ENCODE results near the gene PABPN1. TPM values are rescaled to one million over a fixed set of nuclear protein-coding genes. Genes with fewer than 3 reads are reported as not detected.

The PABPN1 gene
- total RNA-seq, 1 experiment from 2014 or later = 147 TPM

GRCh38 chr14:23357261-23357660, 36.0 kb downstream of the PABPN1 start:
- no peak for DNase-seq (ENCODE audit: low read depth)

- DNase-seq (ENCODE audit: low read depth) = no peak
These were observed 36.8 kb downstream of the PABPN1 start for GRCh38 chr14:23358042-23358441.

GRCh38 chr14:23358553-23359166, 37.4 kb downstream of the PABPN1 start:
- no peak for DNase-seq (ENCODE audit: low read depth)

GRCh38 chr14:23359167-23359626, 37.9 kb downstream of the PABPN1 start:
- DNase-seq (ENCODE audit: low read depth) = no peak

DNA sequence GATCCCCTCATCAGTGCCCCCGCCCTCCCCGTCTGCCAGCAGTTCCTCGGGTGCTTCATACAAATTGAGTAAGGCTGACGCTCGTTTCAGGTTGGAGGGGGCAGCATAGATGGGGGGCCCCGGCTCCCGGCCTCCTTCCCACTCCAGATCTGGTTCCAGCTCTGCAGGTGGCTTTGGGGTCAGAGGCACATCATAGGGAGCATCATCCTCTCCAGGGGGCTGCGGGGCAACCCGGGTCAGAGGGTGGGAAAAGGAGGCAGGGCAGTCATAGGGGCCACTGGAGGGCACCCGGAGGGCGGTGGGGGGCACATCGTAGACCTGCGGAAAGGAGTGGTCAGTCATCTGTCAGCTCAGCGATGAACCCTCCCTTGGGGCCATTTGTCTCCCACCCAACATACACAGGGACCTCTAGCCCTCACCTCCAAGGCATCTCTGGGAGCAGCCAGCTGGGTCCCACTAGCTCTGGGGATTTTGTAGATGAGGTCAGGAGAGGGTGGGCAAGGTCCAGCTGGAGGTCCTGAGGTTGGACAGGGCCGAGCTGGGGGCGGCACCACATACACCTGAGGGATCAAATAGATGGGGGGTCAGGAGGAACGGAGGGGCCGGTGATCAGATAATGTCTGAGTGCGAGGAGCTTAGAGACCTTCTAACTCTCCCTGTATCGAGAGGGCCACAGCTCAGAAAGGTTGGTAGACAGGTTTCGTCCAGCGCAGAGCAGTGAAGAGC, 38.6 kb downstream of the PABPN1 start:
- no peak for DNase-seq (ENCODE audit: low read depth)

- no peak for DNase-seq (ENCODE audit: low read depth)
These were observed 39.2 kb downstream of the PABPN1 start for GRCh38 chr14:23360496-23360895.

DNA sequence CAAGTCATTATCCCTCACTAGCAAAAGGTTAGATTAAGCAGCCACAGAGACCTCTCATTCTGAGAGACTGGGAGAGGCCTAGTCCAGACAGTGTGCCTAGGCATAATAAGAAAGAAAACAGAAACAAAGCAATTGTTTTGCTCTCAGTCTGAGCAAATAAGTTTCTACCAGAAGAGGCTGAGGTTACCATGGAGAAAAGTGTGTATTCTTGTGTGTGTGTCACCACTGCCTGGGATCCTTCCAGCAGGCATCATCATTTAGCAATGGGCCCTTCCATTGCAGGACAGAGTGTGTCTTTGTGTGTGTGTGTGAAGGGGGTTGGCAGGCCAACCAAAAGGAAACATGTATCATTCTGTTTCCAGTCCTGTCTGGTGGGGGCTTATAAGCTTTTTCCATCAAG, 40.1 kb downstream of the PABPN1 start:
- DNase-seq (ENCODE audit: low read depth) = peak; percentile 17

DNA sequence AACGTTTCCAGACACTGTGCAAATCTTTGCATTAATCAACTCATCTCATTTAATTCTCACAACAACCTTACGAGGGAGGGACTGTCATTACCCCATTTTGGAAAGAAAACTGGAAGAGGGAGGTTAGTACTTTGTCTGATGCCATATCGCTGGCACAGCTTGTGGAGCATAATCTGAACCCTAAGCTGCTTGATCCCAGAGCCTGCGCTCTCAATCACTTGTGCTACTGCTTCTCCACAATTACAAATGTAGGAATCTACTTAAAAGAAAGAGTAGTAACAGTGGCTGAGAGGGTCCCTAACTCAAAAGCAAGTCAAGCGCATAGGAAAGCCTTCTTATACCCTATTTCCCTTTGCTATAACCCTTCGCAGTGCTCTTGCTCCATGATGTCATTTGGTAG, 40.5 kb downstream of the PABPN1 start:
- no peak for DNase-seq (ENCODE audit: low read depth)

- DNase-seq (ENCODE audit: low read depth) = peak; percentile 9
These were observed 40.9 kb downstream of the PABPN1 start for GRCh38 chr14:23362200-23362599.

GRCh38 chr14:23364164-23365035, 43.1 kb downstream of the PABPN1 start:
- no peak for DNase-seq (ENCODE audit: low read depth)

DNA sequence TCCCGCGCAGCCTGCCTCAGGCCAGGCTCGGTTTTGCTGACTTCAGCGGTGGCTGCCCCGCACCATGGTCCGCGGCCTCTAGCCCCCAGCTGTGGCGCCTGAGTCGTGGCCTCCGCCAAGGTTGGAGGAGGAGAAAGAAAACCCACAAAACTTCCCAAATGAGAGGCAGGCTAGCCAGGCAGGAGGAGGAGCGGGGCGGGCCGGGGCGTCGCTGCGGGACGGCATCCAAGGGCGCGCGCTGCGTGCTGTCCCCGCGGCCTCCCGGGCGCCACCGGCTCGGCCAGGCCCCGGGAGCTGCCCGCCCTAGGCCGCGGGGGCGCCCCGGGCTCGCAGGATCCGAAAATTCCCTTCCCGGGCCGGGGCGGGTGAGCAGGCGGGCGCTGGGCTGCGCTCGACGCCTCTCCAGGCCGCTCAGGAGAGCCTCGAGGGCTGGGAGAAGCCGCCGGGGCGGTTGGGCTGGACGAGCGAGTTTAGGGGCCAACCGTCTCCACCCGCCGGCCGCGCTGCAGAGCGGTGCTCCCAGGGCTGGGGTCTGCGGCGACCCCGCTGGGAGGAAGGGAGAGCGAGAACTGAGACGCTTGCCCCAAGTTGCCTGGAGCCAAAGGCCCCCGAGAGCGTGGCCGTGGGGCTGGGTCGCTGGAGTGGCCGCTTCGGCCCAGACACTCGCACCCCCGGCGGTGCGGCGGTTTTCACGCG, 43.9 kb downstream of the PABPN1 start, which contains the start of gene EFS:
EFS (minus strand) TSS at position 137 of the 696 bp plus-strand sequence. CDS start 147 bp downstream, outside the sequence.
- DNase-seq (ENCODE audit: low read depth) = no peak

GRCh38 chr14:23365732-23366425, 44.6 kb downstream of the PABPN1 start:
- DNase-seq (ENCODE audit: low read depth) = no peak

DNA sequence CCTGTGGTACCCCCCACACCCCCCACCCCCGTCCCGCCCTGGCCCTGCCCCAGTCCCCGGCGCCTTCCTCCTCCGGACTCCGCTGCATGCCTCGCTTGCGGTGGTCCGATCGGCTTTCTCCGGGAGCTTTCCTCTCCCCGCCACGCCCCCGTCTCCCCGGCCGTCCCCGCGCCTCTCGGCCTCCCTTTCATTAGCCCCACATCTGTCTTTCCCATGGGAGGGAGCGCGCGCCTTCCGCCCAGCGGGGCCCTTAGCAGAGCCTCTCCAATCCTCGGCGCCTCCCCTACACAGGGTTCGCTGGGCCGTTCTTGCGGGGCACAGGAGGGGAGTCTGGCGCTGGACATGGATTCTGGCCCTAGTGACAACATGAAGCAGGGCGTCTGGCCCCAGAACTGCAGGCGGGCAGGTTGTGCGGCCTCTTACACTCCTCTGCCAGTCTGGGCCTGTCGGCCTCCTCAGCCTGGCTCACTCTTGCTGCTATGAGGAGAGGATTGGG, 45.2 kb downstream of the PABPN1 start:
- no peak for DNase-seq (ENCODE audit: low read depth)

DNA sequence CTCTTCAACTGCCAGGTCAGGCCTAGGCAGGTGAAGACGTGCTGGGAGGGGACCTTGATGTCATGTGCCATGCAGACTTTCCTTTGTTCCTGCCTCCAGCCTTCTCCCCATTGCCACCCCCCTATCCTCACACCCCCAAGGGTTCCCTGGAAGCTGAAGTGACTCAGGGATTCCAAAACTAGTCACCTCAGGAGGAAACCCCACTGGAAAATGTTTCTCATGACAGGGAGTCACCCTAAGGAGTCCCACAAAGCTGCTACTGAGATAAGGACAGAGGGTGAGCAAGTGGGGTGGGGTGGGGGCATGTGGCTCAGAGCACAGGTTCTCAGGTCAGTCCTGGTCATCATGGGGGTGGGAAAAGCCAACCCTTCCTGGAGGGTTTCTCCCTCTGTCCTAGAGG, 49.0 kb downstream of the PABPN1 start:
- no peak for DNase-seq (ENCODE audit: low read depth)

- no peak for DNase-seq (ENCODE audit: low read depth)
These were observed 50.6 kb downstream of the PABPN1 start for GRCh38 chr14:23371865-23372264.

DNA sequence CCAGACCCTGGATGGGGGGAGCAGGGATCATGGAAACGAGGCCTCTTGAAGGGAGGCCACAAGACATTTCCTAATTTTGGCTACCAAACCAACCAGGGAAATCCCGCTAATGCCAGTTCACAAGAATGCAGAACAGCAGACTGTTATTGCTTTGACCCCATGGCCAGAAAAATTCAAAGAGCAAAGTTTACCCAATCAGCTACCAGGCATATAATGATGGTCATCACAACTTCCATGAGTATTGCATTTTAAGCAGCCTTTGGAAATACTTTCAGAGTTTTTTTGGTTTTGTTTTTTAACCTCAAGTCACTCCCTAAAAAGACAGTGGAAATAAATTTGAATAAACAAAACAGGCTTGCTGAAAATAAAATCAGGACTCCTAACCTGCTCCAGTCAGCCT, 51.3 kb downstream of the PABPN1 start, which contains the start of gene IL25:
IL25 (plus strand) TSS at position 301 of the 400 bp plus-strand sequence.
- DNase-seq (ENCODE audit: low read depth) = no peak

- no peak for DNase-seq (ENCODE audit: low read depth)
These were observed 51.8 kb downstream of the PABPN1 start for GRCh38 chr14:23373041-23373440.
